Measurements from ENCODE around the gene GPRC5C.
A peak's percentile ranks its signal among the peaks of the same experiment; 100 is the strongest.

Gene GPRC5C

DNA sequence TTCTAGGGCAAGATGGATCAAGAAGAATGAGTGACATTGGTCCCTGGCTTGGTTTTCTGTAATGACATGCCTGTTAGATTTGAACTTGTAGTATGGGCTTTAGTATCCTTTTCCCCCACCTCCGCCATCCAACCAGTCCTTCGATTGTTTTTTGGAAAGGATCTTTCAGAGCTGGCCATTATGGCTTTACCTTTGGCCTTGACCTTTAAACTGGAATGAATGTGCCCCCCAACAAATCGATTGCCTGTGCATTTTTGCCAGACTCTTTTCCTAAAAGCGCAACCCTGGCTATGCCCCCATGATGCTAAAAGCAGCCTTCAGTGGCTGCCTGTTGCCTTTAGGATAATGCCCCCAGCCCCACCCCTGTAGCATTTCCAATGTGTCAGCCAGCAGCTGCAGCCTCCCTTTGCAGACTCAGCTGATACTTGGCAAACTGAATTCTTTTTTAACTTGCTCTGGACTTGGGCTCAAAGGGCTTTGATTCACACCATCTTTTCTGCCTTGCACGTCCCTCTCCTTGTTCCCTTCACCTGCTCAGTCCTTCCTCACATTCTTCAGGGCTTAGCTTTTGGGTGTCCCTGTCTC, 4.0 kb downstream of the GPRC5C start:
- DNase-seq, result no peak

DNA sequence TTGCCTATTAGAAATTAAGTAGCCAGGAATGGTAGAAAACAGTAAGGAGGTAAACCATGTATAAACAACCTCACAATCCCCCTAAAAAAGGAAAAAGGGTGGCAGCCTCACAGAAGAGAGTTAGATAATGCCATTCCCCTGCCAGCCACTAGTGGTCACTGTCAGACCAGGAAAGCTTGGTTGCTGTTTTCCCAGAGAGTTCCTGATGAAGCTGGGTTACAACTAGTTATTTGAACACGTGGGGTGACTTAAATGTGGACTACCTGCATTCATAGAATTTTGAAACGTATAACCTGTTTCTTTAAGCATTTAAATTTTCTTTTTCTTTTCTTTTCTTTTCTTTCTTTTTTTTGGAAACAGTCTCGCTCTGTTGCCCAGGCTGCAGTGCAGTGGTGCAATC, 5.8 kb downstream of the GPRC5C start:
- peak; percentile 37 for DNase-seq

DNA sequence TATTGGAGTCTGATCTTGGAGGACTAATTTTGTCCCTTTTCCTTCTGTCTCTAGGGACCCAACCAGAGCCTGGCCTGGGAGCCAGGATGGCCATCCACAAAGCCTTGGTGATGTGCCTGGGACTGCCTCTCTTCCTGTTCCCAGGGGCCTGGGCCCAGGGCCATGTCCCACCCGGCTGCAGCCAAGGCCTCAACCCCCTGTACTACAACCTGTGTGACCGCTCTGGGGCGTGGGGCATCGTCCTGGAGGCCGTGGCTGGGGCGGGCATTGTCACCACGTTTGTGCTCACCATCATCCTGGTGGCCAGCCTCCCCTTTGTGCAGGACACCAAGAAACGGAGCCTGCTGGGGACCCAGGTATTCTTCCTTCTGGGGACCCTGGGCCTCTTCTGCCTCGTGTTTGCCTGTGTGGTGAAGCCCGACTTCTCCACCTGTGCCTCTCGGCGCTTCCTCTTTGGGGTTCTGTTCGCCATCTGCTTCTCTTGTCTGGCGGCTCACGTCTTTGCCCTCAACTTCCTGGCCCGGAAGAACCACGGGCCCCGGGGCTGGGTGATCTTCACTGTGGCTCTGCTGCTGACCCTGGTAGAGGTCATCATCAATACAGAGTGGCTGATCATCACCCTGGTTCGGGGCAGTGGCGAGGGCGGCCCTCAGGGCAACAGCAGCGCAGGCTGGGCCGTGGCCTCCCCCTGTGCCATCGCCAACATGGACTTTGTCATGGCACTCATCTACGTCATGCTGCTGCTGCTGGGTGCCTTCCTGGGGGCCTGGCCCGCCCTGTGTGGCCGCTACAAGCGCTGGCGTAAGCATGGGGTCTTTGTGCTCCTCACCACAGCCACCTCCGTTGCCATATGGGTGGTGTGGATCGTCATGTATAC, 8.0 kb downstream of the GPRC5C start:
- DNase-seq, result no peak

DNA sequence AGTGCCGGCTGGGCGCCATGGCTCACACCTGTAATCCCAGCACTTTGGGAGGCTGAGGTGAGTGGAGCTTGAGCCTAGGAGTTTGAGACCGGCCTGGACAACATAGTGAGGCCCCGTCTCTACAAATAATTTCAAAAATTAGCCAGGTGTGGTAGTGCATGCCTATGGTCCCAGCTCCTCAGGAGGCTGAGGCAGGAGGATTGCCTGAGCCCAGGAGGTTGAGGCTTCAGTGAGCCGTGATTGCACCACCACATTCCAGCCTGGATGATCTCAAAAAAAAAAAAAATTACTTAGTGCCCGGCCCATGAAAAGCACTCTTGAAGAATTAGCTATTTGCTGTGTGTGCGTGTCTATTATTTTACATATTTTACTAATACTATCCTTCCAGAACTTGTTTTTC, 9.6 kb downstream of the GPRC5C start:
- DNase-seq, result no peak

DNA sequence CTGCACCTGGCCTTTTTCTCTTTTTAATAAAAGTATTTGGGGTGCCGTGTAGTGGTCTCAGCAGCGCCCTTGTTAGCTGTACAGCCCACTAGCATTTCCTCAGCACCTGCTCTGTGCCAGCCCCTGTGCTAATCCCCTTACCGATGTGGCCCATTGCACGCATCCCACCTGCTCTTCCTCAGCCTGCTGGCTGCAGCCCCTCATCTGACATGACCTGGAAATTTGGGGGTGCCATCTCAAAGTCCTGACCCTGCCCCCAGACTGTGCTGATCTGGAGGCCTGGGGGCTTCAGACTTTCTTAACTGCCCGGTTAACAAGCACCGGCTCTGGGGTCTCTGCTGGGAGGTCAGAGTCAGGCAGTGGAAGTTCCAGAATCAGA, 10.4 kb downstream of the GPRC5C start:
- DNase-seq, result no peak

DNA sequence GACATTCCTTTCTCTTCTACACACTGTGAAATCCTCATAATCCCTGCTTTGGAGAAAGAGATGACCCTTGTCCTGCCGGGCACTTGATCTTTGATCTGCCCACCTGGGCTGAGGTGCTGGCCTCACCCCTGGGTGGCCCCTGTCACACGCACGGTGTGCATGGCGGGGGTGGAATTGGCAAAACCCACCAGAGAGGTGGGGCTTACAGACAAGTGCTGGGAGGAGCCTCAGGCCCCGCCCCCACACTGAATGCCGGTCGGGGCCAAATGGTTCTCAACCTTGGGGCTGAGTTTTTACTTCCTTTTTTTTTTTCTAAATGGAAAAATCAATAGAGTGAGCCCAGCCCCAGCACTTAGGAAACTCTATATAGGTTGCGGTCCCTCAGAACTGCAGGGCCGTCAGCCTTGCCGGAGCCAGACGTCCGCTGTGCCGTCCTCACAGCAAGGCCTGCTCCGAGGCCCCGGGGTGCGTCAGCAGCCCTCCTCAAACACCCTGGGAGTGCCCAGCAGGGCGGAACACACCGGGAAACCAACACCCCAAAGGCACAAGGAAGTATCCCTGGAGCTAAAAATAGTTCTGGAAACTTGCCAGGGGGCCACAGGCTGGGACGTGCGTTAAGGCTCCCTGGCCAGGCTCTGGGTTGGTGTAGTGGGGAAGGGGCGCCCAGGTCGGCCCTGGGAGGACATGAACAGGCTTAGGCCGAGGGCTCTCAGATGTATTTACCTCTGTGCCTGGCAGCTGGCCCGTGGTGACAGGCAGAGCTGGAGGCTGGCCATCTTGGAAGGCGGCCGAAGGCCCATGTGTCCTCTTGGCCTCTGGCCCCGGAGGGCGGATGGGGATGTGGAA, 11.0 kb downstream of the GPRC5C start:
- DNase-seq, result peak; percentile 19

DNA sequence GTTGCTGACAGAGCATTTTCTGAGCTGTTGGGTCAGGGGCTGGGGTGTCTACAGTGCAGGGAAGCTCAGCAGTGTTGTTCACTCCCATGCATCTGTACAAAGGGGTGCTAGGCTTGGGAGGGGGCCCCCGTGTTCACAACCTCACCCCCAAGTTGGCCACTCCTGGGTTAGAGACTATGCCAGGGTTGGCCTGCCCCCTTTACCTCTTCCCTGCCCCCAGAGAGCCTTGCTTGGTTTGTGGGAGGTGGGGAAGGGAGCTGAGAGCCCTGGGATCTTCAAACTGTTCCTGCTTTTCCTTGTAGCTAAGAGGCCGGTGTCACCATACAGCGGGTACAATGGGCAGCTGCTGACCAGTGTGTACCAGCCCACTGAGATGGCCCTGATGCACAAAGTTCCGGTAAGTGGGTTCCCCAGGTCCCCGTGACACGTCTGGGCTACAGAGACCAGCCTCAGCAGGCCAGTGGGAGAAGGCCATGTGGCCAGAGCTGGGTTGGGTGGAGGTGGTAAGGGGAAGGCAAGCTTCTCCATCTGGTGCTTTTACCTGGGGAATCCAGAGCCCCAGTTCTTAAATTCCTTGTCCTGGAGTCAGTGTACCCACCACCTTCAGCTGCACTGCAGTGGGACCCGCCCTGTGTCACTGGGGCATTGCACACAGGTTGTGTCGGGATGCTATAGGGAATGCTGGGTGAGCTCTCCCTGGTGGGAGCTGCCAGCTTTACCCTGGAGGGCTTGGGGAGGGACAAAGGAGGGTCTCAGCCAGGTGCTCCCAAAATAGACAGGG, 11.8 kb downstream of the GPRC5C start:
- DNase-seq, result no peak

DNA sequence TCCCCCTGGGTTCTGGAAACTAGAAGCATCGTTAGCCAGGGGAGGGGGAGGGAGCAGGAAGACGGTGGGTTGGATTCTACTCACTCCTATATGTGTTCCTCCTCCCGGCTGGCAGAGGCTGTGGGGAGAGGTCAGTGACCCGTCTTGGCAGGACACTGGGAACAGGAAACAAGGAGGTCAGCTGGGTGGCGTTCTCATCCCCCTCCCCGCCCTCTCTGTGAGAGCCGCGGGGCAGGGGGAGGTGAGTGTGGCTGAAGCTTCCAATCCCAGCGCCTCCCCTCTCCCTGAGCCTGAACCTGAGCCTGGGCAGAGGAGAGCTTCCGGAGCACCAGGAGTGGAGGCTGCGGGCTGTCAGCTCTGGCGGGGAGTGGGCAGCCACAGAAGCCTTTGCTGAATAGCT, 12.5 kb downstream of the GPRC5C start:
- no peak for DNase-seq

DNA sequence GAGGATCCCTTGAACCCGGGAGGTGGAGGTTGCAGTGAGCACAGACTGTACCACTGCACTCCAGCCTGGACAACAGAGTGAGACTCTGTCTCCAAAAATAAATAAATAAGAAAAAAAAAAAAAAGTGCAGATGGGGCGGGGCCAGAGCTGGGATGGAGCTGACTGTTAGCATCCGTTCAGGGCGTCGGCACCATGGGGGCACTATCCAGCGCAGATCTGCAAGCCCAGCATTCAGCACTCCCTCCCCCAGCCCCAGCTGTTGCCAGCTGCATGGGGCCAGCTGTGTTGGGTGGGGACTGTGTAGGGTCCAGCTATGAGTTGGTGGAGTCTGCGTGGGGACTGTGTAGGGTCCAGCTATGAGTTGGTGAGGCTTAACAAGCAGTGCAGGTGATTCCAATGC, 13.3 kb downstream of the GPRC5C start:
- no peak for DNase-seq

DNA sequence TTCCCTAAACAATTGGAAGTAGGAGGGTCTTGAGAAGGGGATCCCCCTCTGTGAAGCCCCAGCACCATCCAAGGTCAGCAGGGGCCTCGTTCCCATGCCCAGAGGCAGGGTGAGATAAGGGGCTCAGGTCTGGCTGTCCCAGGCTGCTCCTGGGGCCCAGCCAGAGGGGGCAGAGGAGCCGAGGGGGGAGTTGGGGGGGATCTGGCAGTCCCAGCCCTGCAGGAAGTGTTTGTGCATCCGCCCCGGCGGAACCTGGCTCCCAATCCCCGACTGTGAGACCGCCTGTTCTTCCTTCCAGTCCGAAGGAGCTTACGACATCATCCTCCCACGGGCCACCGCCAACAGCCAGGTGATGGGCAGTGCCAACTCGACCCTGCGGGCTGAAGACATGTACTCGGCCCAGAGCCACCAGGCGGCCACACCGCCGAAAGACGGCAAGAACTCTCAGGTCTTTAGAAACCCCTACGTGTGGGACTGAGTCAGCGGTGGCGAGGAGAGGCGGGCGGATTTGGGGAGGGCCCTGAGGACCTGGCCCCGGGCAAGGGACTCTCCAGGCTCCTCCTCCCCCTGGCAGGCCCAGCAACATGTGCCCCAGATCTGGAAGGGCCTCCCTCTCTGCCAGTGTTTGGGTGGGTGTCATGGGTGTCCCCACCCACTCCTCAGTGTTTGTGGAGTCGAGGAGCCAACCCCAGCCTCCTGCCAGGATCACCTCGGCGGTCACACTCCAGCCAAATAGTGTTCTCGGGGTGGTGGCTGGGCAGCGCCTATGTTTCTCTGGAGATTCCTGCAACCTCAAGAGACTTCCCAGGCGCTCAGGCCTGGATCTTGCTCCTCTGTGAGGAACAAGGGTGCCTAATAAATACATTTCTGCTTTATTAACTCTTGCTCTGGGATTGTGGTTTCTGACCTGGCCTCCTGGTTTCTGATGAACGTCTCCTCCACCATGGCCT, 14.9 kb downstream of the GPRC5C start:
- no peak for DNase-seq

DNA sequence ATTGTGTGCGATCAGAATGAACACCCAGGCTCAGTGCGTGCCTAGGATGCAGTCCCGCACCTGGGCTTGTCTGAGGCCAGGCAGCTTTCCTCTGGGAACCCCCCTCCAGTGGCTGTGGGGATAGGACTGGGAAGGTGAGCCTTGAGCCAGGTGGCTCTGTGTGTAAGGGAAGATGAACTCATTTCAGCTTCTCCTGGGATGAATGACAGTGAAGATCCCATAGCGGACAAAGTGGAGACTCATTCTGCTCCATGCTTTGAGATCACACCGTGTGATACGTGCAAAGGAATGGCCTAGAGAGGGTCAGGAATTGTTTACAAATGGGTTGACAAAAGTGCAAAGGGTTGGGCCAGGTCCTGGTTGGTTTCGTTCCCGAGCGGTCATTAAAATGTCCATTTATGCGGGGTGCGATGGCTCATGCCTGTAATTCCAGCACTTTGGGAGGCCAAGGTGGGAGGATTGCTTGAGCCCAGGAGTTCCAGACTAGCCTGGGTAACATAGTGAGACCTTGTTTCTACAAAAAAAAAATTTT, 15.8 kb downstream of the GPRC5C start:
- no peak for DNase-seq

DNA sequence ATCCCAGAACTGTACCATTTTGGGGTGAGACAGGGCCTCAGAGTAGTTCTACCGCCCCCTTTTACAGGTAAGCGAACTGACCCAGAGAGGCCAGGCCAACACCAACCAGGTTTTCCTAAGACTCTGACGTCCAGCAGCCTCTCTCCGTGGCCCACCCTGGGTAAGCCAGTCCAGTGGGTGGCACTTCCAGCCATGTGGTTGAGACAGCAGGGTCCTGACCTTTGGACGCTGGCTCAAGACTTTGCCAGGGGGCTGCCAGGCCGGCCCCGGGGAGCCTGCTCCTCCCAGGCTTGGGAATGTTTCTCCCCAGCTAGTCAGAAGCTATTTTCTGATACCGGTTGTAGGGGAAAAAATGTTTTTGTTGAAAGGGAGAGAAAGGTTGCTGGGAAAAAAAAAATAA, 16.9 kb downstream of the GPRC5C start:
- DNase-seq, result no peak

DNA sequence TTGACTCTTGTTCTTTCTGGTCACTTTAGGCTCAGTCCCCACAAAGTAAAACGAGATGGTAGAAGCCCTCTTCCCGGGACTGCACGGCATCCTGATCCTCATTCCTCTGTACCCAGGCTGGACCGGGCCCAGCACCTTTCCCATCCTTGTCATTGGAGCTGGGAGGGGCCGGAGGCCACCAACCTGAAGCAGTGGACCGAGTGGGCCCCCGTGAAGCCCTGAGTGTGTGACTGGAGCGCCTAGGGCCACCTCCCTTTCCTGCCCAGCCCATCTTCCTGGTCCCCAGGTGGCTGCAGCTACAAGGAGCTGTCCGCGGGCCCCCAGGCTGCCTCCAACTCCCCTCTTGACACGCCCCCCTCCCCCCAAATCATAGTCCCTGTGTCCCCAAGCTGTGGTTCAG, 17.4 kb downstream of the GPRC5C start:
- no peak for DNase-seq

DNA sequence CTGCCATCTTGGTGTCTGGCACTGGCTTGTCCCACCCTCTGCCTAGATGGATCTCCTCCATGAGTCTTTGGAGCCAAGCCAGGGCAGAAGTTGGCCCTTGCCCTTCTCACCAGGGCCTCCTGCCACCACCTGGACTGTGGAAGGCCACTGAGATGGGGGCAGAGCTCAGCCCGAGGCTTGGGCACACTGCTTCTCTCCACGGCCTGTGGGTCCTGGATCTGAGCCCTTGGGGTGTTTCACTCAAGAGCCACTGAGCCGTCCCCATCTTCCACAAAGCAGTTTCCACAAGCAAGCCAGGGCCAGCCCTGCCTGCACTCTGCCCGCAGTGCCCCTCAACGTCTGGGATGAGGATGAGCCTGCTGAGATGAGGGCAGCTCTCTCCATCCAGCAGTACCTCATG, 17.9 kb downstream of the GPRC5C start:
- DNase-seq, result no peak

DNA sequence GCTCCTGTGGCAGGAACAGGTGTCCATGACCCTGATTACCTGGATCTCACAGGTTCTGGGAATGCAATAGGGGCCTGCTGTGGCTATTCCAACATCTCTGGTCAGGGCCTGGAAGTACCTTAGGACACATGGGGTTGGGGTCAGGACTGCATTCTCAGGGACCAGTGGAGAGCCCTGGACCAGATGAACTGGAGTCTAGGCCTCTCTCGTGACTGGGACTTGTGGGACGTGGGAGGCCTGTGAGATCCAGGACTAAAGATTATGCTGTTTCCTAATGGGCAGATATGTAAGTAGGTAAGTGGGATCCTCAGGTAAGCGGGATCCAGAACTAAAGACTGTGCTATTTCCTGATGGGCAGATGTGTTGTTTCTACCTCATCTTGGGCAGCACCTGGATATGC, 18.3 kb downstream of the GPRC5C start:
- DNase-seq, result no peak

DNA sequence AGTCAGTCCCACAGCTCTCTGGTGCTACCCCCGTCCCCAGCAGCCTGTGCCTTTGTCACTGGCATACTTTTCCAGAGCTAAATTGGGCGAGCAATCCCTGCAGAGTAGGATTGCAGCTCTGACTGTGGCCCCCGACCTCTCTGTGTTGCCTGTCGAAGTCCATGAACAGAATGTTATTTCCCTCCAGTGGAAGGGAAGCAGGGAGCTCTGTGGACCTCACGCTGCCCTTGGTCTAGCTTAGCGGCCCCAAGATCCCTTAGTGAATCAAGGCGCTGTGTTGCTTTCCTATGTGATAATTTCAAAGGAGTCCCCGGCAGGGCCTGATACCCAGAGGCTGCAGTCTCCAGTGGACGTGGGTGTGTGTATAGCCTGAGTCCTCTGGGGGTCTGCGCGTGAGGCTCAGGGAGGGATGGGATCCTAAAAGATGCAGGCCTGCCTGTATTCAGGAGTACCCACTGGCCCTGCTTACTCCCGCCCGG, 19.1 kb downstream of the GPRC5C start:
- no peak for DNase-seq

DNA sequence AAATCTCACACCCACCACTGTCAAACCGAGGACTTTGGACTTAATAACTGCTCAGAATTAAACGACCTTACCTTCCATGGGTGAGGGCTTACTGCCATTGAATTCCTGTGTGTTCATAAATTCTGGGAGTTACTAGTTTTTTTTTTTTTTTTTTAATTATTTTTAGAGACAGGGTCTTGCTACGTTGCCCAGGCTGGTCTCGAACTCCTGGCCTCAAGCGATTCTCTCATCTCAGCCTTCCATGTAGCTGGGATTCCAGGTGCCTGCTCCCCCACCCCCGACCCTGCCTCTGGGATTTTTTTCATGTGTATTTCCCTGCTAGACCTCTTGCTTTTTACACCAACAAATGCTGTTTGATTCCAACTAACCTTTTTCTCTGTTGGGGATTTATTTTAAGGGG, 19.7 kb downstream of the GPRC5C start:
- no peak for DNase-seq

DNA sequence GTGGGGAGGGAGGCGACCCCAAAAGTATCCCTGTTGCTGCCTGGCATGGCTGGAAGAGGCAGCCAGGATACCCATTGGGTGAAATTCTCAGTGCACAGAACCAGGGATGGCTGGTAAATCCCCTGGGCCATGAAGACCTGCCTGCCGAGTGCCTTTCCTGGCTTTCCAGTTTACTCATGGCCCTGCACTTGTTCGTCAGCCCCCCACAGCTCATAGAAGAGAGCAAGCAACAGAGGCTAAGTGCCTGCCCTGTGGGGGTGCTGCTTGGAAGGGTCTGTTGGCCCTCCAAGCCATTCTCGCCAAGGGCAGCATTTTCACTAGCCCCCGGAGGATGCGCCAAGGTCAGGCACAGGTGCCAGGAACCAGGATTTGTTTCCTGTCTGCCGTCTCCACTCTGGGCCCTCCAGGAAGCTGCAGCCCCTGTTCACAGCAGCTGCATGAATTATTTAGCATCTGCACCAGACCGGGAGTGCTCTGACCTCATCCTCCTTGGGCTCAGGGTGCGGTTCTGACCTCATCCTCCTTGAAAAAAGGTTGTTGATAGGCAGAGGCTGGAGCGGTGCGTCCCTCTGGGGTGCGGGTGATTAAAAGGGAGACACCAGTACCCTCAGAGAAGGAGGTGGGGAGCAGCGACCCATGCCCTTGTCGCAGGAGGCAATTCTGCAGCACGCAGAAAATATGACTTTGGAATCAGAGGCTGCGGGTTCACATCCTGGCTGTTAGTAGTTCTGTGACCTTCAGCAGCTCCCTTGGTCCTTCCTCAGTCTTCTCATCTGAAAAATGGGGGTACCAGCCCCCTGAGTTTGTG, 20.3 kb downstream of the GPRC5C start:
- peak; percentile 6 for DNase-seq

DNA sequence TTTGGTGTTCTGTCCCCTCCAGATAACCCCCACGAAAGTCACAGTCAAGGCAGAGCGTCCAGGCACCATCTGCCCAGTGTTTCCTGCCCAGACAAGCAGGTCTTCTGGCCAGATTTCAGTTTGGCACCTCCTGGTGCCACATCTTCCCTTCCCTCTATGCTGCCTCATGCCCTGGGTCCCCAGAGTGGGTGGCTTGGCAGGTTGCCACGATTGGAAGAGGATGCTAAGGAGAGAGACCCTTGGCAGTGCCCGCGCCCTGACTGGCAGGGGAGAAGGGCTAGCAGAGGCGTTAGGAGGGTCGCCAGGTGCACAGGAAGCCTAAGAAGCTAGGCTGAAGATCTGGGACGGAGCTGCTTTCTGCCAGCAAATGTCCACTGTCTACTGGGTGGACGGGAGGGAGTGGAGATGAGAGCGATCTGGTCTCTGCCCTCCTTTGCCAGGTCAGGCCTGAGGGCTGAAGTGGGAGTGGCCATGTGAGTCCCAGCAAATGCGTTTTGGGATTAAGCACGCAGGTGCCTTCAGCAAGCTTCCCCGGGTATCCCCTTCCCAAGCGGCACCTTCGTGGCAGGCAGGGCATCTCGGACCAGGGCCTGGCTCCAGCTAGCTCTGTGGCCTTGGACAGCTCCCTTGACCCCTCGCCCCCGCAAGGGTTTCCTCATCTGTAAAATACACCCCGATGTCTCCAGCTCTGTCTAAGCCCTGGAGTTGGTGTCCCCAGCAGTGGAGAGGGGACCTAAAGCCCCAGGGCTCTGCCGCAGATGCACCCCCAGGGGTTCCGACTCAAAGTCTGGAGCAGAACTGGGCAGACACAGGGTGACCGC, 21.2 kb downstream of the GPRC5C start:
- no peak for DNase-seq
